Fibroblast of skin of scalp (primary cell): ENCODE measurements around the gene LRP1B.

ENCODE experiments used
- DNase-seq: peaks from one replicate; pipeline ENCODE4 v3.0.0-alpha.2; 2013

The LRP1B gene

DNA sequence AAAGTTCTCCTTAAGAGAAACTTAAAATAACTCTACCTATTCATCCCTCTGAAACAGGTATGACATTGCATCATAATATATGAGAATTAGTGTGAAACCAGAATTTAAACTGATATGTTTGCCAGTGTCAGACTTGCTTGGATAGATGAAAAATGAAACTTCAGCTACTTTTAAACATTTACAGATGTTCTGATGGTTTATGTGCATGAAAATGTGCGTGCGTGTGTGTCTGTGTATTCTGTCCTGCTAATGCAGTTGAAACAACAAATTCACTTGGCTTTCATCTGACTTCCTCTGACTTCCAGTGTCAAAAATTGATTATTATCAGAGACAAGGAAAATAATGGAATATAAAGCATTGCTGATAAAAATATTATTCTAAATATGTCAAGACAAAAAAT, 719.4 kb downstream of the LRP1B start:
- no peak for DNase-seq

DNA sequence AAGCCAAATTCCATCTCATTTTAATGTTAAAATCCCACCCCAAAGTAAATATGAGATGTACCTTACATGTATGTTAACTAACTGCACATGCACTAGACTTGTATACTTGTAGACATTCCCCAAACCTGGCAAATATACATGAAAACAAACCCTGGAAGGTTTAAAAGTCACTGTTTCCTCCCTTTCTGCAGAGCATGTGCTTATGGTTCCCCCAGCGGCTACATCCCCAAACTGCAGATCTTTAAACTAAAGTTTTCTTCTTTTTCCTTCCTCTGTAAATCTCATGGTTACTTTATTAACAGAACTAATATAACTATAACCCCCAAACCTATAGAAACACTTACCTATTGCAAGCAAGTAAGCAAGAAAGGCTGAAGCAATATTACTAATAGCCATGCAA, 731.5 kb downstream of the LRP1B start:
- DNase-seq = no peak

DNA sequence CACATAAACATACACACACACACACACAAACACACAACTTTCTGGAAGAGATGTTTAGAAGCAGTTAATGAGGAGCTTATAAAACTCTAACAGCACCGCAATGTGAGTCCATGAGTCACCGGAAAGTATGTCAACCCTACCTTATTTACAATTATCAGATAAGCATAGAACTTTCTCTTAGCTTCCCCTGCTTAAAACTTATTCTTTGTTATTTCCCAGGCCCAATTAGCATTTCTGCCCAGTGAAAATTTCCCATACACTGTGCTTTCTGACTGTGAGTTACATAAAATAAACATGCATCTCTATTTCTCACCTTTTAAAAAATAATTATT, 737.6 kb downstream of the LRP1B start:
- DNase-seq = peak; percentile 18

DNA sequence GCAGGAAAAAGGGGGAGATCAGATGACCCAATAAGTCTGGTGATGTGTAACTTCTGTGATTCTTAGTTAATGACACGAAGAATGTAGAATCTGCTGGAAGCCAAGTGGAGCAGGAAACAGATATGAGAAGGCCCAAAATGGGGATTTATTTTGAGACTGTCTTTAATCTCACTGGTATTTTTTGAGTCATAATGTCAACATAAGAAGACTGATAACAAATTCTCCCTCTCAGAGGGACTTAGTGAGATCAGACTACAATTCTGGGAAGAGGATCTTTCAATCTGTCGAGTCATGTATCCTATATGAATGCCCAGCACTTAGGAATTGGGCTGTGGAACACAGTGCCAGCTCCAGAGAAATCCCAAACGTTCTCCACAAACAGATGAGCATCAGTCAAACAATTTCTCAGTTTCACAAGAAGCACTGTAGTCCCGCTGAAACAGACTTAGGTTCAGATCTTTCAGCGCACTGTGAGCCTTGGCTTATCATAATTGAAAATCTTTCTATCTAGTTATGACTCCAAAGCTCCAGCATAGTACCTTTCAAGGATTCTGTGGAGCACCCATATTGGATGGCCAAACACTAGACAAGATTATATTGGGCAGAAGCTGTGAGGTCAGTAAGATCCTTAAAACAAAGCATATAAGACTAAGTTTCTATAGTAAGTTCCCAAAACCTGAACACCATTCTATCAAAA, 738.2 kb downstream of the LRP1B start:
- peak; percentile 87 for DNase-seq

DNA sequence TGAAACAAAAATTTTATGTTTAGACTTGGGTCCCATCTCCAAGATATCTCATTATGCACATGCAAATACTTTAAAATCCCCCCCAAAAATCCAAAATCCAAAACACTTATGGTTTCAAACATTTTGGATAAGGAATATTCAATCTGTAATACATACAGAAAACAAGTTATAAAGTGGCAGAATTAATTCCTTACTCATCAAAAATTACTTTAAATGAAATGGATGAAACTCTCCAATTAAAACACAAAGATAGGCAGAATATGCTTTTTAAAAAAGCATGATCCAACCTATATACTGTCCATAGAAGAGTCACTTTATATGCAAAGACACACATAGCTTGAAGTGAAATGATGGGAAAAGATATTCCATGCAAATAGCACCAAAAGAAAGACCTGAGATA, 744.6 kb downstream of the LRP1B start:
- DNase-seq = no peak

DNA sequence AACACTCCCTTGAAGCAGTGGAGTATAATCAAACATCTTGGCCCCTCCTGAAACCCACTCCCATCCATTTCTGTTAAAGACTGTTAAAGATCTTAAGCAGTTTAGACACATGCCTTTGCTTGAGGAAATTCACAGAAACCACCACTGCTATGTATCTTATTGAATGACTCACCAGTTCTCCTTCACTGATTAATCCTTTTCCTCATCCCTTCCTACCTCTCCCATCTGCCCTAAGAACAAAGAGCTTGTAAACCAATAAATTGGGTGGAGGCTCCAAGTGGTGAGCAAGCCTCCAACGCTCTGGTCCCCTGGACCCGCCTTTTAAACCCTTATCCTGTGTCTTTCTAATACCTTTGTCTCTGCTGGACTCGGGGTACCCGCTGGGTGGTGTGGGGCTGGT, 746.1 kb downstream of the LRP1B start:
- DNase-seq = peak; percentile 18

DNA sequence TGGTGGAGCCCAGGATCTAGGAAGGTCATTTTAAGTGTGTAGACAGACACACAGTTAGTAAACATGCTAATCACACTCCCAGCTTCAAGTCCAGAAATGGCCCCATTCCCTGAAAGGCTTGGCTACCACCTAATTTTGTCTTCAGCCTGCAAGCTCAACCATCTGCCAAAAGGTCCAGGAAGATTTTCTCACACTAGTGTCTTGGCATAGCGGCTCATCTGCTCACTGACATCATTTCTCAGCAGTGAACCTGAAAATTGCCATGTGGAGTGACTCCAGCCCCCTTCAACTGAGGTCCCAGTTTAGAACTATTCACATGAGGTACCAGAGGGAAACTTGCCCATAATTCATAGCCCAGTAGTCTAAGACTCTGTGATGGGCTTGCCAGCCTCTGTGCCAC, 748.9 kb downstream of the LRP1B start:
- DNase-seq = no peak

DNA sequence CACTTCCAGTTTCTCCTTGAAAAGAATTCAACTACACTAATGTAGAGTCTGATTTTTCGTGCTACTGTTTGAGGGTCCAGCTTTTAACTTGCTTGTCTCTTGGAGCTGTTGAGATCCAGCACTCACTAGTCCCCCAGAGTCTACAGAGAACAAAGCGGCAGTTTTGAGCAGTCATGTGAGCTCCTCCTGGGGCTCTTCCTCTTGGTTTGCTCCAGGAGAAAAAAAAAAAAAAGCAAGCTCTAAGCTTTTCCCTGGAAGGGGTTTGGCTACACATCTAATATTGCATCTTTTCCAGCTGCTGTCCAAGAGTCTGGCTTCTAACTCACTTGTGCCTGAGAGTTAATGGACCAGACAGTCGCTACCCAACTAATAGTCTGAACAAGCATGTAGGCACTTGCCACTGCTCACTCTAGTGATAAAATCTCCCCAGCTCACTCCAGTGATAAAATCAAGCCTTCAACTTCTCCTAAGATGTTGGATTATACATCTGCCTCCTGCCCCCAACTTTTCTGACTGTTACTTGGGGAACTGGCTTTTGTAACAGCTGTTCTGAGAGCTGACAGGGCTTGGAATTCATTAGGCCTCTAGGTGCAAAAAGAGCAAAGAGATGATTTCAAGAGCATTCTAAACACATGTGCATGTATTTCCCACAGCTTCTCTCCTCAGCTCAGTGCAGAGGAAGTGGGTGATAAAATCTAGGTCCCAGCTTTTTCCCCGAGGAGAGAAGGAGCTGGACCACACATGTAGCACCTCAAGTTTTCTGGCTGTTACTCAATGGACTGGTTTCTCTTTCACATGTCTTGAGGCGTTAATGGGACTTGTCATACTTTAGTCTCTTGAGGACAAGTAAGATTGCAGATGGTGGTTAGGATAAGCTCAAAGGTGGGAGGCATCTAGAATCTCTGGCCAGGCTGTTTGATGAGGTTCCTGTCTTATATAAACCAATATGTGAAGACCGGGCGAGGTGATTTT, 750.5 kb downstream of the LRP1B start:
- DNase-seq = no peak

DNA sequence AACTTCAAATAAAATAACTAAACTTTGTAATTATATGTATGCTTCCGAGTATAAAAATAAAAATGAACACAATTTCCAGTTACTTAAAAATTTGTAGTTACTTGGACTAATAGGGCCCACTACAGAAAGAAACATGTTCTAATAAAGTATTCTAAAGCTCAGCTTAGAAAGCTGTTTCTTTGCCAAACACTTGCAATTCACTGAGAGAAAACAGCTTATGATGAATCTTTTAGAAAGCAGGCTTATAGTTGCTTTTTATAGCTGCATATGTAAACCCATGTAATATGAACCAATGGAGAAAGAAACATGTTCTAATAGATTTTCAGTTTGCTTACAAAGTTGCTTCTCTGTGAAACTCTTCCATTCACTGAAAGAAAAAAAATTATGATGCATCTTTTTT, 766.0 kb downstream of the LRP1B start:
- no peak for DNase-seq

DNA sequence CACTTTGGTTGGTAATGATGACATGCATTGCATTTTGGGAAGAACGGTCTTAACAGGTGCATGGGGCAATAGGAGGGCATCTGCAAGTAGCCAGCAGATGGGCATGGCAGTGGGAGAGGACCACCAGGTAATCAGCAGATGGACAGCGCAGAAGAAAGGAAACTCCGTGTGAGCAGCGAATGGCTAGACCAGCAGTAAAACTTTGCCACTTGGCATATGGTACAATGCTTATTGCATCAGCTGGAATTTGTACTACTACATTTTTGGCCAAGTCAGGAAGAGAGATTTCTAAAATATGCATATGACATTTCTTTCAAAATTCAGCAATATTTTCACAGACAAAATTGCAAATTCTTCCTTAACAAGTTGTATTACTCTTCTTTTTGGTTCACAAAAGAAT, 768.5 kb downstream of the LRP1B start:
- DNase-seq = peak; percentile 1

DNA sequence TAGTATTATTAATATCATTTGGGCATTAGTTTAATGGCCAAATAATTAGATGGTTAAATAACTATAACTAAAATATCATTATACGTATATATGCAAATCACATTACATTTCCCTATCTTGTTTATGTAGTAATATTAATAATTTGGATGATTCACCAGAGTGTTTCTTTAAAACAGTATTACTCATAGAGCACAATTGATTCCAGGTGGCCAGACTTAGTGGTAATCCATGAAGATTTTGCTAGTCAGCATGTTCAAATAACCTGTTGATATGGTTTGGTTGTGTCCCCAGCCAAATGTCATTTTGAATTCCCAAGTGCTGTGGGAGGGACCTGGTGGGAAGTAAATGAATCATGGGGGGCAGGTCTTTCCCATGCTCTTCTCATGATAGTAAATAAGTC, 782.3 kb downstream of the LRP1B start:
- DNase-seq = peak; percentile 35

DNA sequence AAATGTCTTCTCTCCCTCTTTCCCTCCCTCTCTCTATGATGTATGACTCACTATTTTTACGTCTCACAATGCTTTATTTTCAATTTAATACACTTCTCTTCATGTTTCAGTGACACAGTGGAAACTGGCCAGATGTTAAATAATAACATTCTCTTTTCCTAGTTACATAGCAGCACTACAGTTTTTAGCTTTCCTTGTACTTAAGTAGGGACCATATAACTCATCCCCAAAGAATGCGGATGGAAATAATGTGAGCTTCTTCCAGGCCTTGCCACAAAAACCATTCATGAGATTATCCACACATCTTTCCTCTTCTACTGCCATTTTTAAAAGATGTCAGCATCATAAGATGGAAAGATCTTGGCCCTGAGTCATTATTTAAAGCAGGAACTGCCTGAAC, 789.4 kb downstream of the LRP1B start:
- DNase-seq = peak; percentile 93

DNA sequence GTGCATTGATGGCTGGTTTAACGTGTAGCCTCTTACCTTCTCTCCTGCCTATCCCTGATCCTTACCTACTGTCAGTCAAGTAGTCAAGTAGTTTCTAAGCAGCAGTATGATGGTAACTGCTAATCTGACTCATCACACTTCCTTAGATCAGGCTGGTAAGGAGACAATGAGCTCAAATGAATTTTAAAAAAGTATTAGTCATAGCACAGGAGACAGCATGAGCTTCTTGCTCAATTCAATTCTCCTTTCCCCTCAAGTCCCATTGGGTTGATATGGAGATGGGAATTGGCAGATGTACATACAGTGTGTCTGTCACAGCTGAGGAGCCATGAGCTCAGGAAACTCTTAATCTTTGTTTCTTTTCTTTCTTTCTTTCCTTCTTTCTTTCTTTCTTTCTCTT, 799.7 kb downstream of the LRP1B start:
- DNase-seq = peak; percentile 89

DNA sequence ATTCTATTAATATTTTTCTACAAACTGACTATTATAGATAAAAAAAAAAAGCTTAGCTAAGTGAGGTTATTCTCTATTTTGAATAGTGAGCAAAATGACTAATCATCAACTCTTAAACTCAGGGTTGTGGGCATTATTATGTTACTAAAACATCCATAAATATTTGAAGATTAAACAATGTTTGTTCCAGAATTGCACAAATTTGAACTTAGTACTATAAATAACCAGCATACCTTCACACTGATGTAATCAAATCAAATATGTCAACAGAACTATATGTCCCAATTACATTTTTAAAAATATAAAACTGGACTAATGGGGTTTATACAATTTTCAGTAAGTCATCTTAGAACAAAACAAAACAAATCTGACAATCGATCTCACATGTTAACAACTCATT, 800.9 kb downstream of the LRP1B start:
- DNase-seq = peak; percentile 80

DNA sequence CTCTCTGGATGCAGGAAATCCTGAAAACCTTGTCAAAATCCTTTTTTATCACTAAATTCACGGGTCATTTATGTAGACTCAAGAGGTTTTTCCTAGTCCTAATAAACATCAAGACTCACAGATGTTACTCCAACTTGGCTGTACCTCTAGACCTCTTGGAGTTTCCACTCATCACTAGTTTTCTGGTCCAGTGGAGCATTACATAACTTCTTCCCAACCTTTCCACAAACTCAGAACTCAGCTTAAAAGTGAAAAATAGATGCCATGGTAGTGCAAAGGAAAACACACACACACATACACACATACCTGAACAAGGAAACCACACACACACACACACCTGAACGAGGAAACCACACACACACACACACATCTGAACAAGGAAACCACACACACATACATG, 807.2 kb downstream of the LRP1B start:
- DNase-seq = no peak

DNA sequence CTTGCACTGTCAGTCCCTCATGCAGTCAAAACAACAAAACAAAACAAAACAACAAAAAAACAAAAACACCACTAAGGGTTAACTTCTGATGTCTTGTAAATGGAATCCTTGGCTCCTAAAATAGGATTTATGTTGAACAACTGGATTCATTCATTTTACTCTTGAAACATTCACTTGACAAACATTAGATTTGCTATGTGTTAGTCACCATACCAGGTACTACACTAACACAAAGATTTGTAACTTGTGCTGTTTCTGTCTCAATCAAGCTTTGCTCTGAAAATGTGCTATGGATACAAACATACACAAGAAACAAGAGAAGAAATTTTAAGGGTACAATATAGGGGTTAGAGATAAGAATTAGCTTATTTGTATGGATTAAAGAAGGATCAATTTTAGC, 812.8 kb downstream of the LRP1B start:
- no peak for DNase-seq

DNA sequence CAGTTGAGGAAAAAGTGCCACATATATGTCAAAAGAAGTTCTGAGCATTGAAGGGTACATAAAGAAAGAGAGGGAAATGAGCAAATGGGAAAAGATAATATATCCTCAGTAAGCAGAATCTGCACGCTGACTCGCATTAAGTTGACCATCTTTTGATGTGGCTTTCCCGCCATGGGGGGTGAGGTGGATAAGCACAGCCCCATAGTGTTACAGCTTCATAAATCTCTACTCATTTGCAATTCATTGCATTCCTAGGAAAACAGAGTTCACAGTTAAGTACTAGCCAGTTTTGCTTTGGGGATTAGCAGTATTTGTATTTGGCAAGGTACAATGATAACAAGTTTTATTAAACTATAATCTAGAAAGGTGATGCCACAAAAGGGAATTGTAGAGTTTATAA, 814.2 kb downstream of the LRP1B start:
- no peak for DNase-seq

DNA sequence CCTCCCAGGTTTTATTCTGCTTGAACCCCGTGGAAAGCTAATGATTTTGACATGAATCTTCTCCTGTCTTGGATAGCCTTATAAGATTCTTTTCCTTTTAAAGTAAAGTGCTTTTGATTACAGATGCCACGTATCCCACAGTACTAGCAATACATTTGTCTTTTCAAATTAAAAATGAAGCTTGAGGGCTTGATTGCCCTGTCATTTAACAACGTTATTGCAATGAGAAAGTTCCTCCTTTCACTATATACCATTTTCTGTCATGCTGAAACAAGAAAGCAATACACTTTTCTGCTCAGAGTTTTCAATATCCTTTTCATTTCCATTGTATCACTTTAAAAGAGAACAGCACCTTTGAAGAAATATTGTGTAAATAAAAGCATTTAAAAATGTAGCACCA, 814.7 kb downstream of the LRP1B start:
- no peak for DNase-seq

DNA sequence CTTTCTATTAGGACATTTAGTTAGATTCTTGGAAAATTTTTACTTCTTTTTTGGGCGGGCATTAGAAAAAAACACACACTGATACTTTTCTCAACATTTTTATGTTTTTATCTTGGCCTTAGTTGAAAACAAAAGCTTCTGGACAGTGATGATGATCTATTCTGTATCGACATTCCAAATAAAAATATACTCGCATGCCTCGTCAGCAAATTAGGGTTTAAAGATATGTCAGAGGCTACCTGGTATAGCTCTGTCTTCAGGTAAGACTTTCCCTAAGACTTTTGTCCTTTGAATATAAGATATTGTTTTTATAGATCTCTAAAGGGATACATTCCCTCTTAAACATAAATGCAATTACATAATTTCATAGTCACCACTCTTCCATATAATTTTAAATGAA, 816.8 kb downstream of the LRP1B start:
- no peak for DNase-seq

DNA sequence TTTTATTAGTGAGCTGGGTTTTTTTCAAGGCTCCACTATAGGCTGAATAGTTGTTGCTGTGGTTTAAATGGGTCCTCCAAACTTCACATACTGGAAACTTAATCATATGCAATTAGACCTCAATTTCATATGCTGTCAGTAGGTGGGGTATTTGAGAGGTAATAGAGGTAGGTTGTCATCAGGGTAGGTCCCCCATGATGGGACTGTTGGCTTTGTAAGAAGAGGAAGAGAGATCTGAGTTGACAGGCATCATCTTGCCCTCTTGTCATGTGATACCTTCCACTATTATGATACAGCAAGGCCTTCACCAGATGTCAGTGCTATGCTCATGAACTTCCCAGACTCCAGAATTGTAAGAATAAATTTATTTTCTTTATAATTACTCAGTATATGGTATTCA, 819.4 kb downstream of the LRP1B start:
- no peak for DNase-seq

DNA sequence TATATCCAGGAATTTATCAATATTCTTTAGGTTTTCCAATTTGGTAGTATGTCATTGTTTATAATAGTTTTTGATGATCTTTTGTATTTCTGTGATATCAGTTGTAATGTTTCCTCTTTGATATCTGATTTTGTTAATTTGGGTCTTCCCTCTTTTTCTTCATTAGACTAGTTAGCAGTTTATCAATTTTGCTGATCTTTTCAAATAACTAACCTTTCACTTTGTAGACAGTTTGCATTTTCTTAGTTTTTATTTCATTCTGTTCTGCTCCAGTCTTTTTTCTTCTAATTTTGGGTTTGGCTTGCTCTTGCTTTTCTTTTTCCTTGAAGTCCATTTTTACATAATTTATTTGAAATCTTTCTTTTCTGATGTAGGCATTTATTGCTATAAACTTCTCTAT, 824.4 kb downstream of the LRP1B start:
- DNase-seq = no peak

DNA sequence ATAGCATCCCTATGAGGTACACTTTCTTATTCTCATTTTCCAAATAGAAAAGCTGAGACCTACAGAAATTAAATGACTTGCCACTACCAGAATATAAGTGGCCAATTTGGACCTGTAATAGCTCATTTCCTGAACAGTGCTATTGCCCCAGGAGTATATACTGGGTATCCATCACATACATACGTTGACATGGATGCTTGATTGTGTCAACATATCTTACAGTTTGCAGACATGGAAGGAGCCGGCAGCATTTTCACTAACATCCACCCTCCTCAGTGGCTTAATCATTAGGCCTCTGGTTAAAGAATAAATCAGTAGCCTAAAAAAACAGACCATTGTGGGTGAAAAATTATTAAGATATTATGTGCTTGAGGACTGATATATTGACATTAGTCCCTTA, 829.3 kb downstream of the LRP1B start:
- DNase-seq = no peak

DNA sequence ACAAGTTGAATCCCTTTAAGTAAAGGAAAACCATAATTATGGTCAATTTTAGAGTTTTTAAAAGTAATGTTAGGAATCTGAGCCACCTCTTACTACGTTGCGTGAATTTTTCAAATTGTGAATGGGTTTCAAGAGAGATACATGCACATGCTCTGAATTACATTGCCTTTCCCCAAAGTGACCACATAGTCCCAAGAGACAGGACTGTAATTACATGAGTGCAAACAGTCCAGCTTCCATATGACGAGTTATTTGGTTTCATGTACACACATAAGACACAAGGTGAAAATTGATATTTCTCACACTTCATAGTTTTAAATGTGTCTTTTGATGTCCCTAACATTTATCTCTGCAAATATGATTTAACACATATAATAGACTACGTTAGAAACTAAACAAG, 850.8 kb downstream of the LRP1B start:
- peak; percentile 21 for DNase-seq

DNA sequence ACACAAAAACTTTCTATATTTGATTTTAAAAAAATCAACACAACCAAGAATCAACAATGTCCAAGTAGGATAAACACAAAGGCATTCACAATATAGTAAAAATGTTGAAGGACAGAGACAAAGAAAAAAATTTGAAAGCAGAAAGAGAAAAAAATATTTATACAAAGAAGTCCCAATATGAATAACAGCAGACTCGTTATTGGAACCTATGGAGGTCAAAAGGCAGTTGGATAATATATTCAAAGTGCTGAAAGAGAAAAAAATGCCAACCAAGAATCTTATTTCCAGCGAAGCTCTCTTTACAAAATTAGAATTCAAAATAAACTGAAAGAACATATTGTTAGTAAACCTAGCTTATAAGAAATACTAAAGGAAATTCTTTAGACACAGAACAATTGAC, 859.5 kb downstream of the LRP1B start:
- DNase-seq = no peak
